Measurements from ENCODE around the gene HS3ST3A1.
A peak's percentile ranks its signal among the peaks of the same experiment; 100 is the strongest.

Gene HS3ST3A1

GRCh38 chr17:13593021-13593751, 8.5 kb downstream of the HS3ST3A1 start:
- no peaks in the 10 kb centered on the region for H3K27me3 ChIP-seq
- no peaks in the 10 kb centered on the region for H3K9me3 ChIP-seq
- H3K4me2 ChIP-seq: 0 out of 2 replicates have a peak overlapping the region, but pooled peaks have one; percentile 6
- no peak overlapping the region for H3K9ac ChIP-seq
- H3K4me1 ChIP-seq: peaks cover 10% of the 10 kb centered on the region; the same call in 1 of the 2 replicates
- no peaks in the 10 kb centered on the region for H4K20me1 ChIP-seq
- no peaks in the 10 kb centered on the region for H3K36me3 ChIP-seq
- TF ChIP-seq Cebpa-rat (IDR thresholded peaks at IDR 0.05): no peak
- H3K27ac ChIP-seq: no peak overlapping the region
- H3K4me3 ChIP-seq: no peak overlapping the region

GRCh38 chr17:13592427-13592826, 9.3 kb downstream of the HS3ST3A1 start:
- Histone ChIP-seq H3K27me3 (no peaks in the 10 kb centered on the region), H3K36me3 (no peaks in the 10 kb centered on the region), H3K9ac (no peak overlapping the region), H3K4me2 (0 out of 2 replicates have a peak overlapping the region, but pooled peaks have one; percentile 6), H3K27ac (no peak overlapping the region), H4K20me1 (no peaks in the 10 kb centered on the region), H3K4me1 (peaks cover 7% of the 10 kb centered on the region; the same call in 1 of the 2 replicates), H3K4me3 (no peak overlapping the region), H3K9me3 (no peaks in the 10 kb centered on the region)
- TF ChIP-seq Cebpa-rat (IDR thresholded peaks at IDR 0.05): no peak

GRCh38 chr17:13590441-13590840, 11.3 kb downstream of the HS3ST3A1 start:
- no peaks in the 10 kb centered on the region for H3K27me3 ChIP-seq
- no peak overlapping the region for H3K4me2 ChIP-seq
- no peak overlapping the region for H3K9ac ChIP-seq
- peaks cover 11% of the 10 kb centered on the region for H3K9me3 ChIP-seq
- H3K36me3 ChIP-seq: no peaks in the 10 kb centered on the region
- H3K4me1 ChIP-seq: peaks cover 7% of the 10 kb centered on the region; the same call in 1 of the 2 replicates
- no peaks in the 10 kb centered on the region for H4K20me1 ChIP-seq
- H3K4me3 ChIP-seq: no peak overlapping the region
- H3K27ac ChIP-seq: no peak overlapping the region
- TF ChIP-seq Cebpa-rat (IDR thresholded peaks at IDR 0.05): no peak

- Histone ChIP-seq H3K27me3 (no peaks in the 10 kb centered on the region), H3K4me1 (peaks cover 7% of the 10 kb centered on the region; the same call in 1 of the 2 replicates), H3K9ac (no peak overlapping the region), H3K4me3 (no peak overlapping the region), H3K36me3 (no peaks in the 10 kb centered on the region), H3K4me2 (no peak overlapping the region), H4K20me1 (no peaks in the 10 kb centered on the region), H3K27ac (no peak overlapping the region), H3K9me3 (peaks cover 12% of the 10 kb centered on the region)
- TF ChIP-seq Cebpa-rat (IDR thresholded peaks at IDR 0.05): no peak
Measured at GRCh38 chr17:13589658-13590057, 12.1 kb downstream of the HS3ST3A1 start.

- Histone ChIP-seq H3K9me3 (peaks cover 12% of the 10 kb centered on the region), H3K4me1 (peaks cover 4% of the 10 kb centered on the region; the same call in 1 of the 2 replicates)
Measured at GRCh38 chr17:13587487-13588338, 14.0 kb downstream of the HS3ST3A1 start.

GRCh38 chr17:13584701-13585080, 17.0 kb downstream of the HS3ST3A1 start:
- H3K9me3 ChIP-seq: peaks cover 12% of the 10 kb centered on the region
- no peak for TF ChIP-seq Cebpa-rat (IDR thresholded peaks at IDR 0.05)
- no peaks in the 10 kb centered on the region for H3K36me3 ChIP-seq
- H3K4me1 ChIP-seq: no peaks in the 10 kb centered on the region
- no peak overlapping the region for H3K4me2 ChIP-seq
- no peak overlapping the region for H3K27ac ChIP-seq
- H3K27me3 ChIP-seq: no peaks in the 10 kb centered on the region
- no peaks in the 10 kb centered on the region for H4K20me1 ChIP-seq
- H3K9ac ChIP-seq: no peak overlapping the region
- H3K4me3 ChIP-seq: no peak overlapping the region

More at GRCh38 chr17:13587487-13588338, 14.0 kb downstream of the HS3ST3A1 start:
- H3K4me3 ChIP-seq: no peak overlapping the region
- no peak overlapping the region for H3K27ac ChIP-seq
- no peaks in the 10 kb centered on the region for H4K20me1 ChIP-seq
- H3K27me3 ChIP-seq: no peaks in the 10 kb centered on the region
- no peak overlapping the region for H3K9ac ChIP-seq
- H3K4me2 ChIP-seq: no peak overlapping the region
- no peaks in the 10 kb centered on the region for H3K36me3 ChIP-seq
- no peak for TF ChIP-seq Cebpa-rat (IDR thresholded peaks at IDR 0.05)

GRCh38 chr17:13583996-13584700, 17.6 kb downstream of the HS3ST3A1 start:
- Histone ChIP-seq H3K9me3 (peaks cover 12% of the 10 kb centered on the region), H3K4me3 (no peak overlapping the region), H3K9ac (no peak overlapping the region), H3K27me3 (no peaks in the 10 kb centered on the region), H3K4me1 (no peaks in the 10 kb centered on the region), H4K20me1 (no peaks in the 10 kb centered on the region), H3K36me3 (no peaks in the 10 kb centered on the region), H3K4me2 (no peak overlapping the region), H3K27ac (no peak overlapping the region)
- TF ChIP-seq Cebpa-rat (IDR thresholded peaks at IDR 0.05): no peak

- Histone ChIP-seq H3K36me3 (no peaks in the 10 kb centered on the region), H3K27ac (no peak overlapping the region), H3K4me3 (no peak overlapping the region), H4K20me1 (no peaks in the 10 kb centered on the region), H3K27me3 (no peaks in the 10 kb centered on the region), H3K9ac (no peak overlapping the region), H3K9me3 (peaks cover 12% of the 10 kb centered on the region), H3K4me2 (no peak overlapping the region), H3K4me1 (no peaks in the 10 kb centered on the region)
- no peak for TF ChIP-seq Cebpa-rat (IDR thresholded peaks at IDR 0.05)
Measured at GRCh38 chr17:13582776-13583547, 18.8 kb downstream of the HS3ST3A1 start.

GRCh38 chr17:13581925-13582324, 19.8 kb downstream of the HS3ST3A1 start:
- Histone ChIP-seq H3K4me1 (no peaks in the 10 kb centered on the region), H3K27ac (no peak overlapping the region), H3K9me3 (peaks cover 17% of the 10 kb centered on the region), H3K4me3 (no peak overlapping the region), H4K20me1 (no peaks in the 10 kb centered on the region), H3K36me3 (no peaks in the 10 kb centered on the region), H3K9ac (no peak overlapping the region), H3K4me2 (no peak overlapping the region), H3K27me3 (no peaks in the 10 kb centered on the region)
- no peak for TF ChIP-seq Cebpa-rat (IDR thresholded peaks at IDR 0.05)

All from BLaER1 (cell line).